ENCODE results near the gene OR2T12. TPM values are rescaled to one million over a fixed set of nuclear protein-coding genes. Genes with fewer than 3 reads are reported as not detected.
"Not testable (repeated sequence)": the region's sequence is repeated elsewhere in the genome, so short reads cannot be mapped to it uniquely, and the experiment has no call there.

Gene OR2T12, protein sequence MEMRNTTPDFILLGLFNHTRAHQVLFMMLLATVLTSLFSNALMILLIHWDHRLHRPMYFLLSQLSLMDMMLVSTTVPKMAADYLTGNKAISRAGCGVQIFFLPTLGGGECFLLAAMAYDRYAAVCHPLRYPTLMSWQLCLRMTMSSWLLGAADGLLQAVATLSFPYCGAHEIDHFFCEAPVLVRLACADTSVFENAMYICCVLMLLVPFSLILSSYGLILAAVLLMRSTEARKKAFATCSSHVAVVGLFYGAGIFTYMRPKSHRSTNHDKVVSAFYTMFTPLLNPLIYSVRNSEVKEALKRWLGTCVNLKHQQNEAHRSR
- not detected in 2 replicates for total RNA-seq

DNA sequence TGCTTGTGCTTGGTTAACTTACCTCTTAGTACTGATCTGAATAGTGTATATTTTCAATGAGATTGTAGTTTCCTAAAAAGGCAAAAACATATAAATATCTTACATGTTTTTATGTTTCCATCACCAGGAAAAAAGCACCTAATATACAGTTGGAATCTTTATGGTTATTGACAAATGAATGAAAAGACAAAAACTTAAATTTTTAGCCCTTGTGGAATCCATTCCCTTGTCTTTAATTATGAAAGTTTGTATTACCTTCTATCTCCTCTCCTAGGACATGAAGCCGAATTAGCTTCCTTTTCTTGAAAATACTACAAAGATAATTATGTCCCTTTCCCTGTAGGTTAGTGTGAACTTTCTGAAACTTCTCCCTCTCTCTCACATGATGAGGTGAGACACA is at the start of gene OR2T12:
OR2T12 (minus strand) TSS at position 101 of the 400 bp plus-strand sequence. CDS start 7,846 bp downstream, outside the sequence.
- FAIRE-seq (no peak), DNase-seq (ENCODE audit: low read depth) (no peak)
- no peaks in the 10 kb centered on the region for H3K27me3 ChIP-seq (ENCODE audit: control insufficient read depth, insufficient read depth, low read length)
- TF ChIP-seq, protein P1, sequence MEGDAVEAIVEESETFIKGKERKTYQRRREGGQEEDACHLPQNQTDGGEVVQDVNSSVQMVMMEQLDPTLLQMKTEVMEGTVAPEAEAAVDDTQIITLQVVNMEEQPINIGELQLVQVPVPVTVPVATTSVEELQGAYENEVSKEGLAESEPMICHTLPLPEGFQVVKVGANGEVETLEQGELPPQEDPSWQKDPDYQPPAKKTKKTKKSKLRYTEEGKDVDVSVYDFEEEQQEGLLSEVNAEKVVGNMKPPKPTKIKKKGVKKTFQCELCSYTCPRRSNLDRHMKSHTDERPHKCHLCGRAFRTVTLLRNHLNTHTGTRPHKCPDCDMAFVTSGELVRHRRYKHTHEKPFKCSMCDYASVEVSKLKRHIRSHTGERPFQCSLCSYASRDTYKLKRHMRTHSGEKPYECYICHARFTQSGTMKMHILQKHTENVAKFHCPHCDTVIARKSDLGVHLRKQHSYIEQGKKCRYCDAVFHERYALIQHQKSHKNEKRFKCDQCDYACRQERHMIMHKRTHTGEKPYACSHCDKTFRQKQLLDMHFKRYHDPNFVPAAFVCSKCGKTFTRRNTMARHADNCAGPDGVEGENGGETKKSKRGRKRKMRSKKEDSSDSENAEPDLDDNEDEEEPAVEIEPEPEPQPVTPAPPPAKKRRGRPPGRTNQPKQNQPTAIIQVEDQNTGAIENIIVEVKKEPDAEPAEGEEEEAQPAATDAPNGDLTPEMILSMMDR (IDR thresholded peaks at IDR 0.05; ENCODE audit: insufficient read depth, low read length, severe bottlenecking), result no peak
- no peak within 1 kb of the TSS for H3K4me3 ChIP-seq (ENCODE audit: low read depth, low read length)
- no peaks in the 10 kb centered on the region for H3K36me3 ChIP-seq (ENCODE audit: control insufficient read depth, insufficient read depth, low read length)

DNA sequence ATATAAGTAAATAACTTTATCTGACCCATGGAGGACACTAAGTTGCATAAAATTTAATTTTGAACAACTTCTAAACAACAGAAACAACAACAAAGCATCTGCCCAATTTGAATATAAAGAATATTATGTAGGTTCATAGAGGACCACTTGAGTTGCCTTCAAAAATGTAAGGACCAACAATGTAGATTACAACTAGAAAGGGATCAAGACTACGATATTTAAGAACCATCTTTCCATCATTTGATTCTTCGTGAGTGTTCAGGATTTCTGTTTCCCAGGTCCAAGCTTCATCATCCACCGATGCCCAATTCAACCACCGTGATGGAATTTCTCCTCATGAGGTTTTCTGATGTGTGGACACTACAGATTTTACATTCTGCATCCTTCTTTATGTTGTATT is 45.3 kb upstream of the OR2T12 start, which contains the start of gene OR14C36:
OR14C36 (plus strand) TSS at position 301 of the 400 bp plus-strand sequence; CDS start at position 301, 0 bp downstream.
- DNase-seq (ENCODE audit: low read depth) (no peak), FAIRE-seq (no peak)
- TF ChIP-seq, protein P1 (IDR thresholded peaks at IDR 0.05; ENCODE audit: insufficient read depth, low read length, severe bottlenecking), result no peak

DNA sequence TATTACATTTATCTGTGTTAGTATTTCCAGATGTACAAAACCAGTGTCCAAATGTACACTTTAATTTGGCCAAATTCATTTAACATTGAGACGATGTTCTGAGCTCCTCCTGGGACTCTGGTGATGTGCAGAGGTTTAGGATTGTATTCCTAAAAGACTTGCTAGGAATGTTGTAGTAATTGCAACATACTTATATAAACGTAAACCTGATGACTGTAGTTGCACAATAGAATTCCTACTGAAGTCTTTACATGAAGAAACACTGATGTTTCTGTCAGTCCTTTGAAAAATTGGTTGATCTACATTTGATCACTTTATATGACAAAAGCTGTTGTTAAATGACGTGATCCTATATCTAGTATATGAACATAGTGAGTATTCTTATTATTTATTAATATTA is 40.2 kb upstream of the OR2T12 start:
- FAIRE-seq (no peak), DNase-seq (ENCODE audit: low read depth) (no peak)
- Histone ChIP-seq H3K36me3 (ENCODE audit: control insufficient read depth, insufficient read depth, low read length) (no peaks in the 10 kb centered on the region), H3K4me3 (ENCODE audit: low read depth, low read length) (no peak overlapping the region), H3K27me3 (ENCODE audit: control insufficient read depth, insufficient read depth, low read length) (no peaks in the 10 kb centered on the region)
- TF ChIP-seq, protein P1 (IDR thresholded peaks at IDR 0.05; ENCODE audit: insufficient read depth, low read length, severe bottlenecking), result no peak

More for the DNA sequence above, 45.3 kb upstream of the OR2T12 start, which contains the start of gene OR14C36:
- no peaks in the 10 kb centered on the region for H3K27me3 ChIP-seq (ENCODE audit: control insufficient read depth, insufficient read depth, low read length)
- H3K36me3 ChIP-seq (ENCODE audit: control insufficient read depth, insufficient read depth, low read length), result no peaks in the 10 kb centered on the region
- no peak within 1 kb of the TSS for H3K4me3 ChIP-seq (ENCODE audit: low read depth, low read length)

DNA sequence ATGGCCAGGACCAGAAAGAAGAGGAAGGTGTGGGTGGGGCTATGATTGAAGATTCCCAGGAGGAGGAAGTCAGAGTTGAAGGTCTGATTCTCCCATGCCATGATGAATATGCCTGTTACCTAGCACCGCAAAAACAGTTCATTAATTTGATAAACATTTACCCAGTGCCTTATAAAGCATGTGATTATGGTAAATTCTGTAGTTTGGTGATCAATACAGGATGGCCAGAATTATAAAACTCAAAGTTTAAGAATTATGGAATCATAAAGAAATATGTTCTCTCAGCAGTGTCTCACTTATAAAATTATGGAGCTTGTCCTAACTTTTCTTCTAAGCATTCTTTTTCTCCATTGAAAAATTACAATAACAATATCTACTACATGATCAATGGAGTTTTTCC is 21.2 kb upstream of the OR2T12 start, which contains the start of gene OR2M7:
OR2M7 (minus strand) TSS at position 101 of the 400 bp plus-strand sequence; CDS start at position 101, 0 bp downstream.
- FAIRE-seq, result no peak
- no peak for DNase-seq (ENCODE audit: low read depth)
- no peaks in the 10 kb centered on the region for H3K27me3 ChIP-seq (ENCODE audit: control insufficient read depth, insufficient read depth, low read length)
- TF ChIP-seq, protein P1 (IDR thresholded peaks at IDR 0.05; ENCODE audit: insufficient read depth, low read length, severe bottlenecking), result no peak
- H3K36me3 ChIP-seq (ENCODE audit: control insufficient read depth, insufficient read depth, low read length), result no peaks in the 10 kb centered on the region
- no peak within 1 kb of the TSS for H3K4me3 ChIP-seq (ENCODE audit: low read depth, low read length)

DNA sequence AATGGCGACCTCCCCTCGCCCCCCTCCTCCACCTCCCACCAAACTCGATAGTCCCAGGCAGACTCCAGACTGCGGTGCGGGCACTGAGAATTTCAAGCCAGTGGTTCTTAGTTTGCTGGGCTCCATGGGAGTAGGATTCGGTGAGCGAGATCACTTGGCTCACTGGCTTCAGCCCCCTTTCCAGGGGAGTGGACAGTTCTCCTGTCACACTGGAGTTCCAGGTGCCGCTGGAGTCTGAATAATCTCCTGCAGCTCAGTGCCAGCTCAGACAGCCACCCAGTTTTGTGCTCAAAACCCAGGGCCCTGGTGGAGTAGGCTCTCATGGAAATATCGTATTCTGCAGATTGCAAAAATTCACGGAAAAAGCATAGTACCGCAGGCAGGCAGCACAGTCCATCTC is 13.6 kb upstream of the OR2T12 start:
- TF ChIP-seq, protein P1 (IDR thresholded peaks at IDR 0.05; ENCODE audit: insufficient read depth, low read length, severe bottlenecking), result no peak
- H3K36me3 ChIP-seq (ENCODE audit: control insufficient read depth, insufficient read depth, low read length), result no peaks in the 10 kb centered on the region
- no peak for FAIRE-seq
- no peak for DNase-seq (ENCODE audit: low read depth)
- no peak overlapping the region for H3K4me3 ChIP-seq (ENCODE audit: low read depth, low read length)
- H3K27me3 ChIP-seq (ENCODE audit: control insufficient read depth, insufficient read depth, low read length), result no peaks in the 10 kb centered on the region

DNA sequence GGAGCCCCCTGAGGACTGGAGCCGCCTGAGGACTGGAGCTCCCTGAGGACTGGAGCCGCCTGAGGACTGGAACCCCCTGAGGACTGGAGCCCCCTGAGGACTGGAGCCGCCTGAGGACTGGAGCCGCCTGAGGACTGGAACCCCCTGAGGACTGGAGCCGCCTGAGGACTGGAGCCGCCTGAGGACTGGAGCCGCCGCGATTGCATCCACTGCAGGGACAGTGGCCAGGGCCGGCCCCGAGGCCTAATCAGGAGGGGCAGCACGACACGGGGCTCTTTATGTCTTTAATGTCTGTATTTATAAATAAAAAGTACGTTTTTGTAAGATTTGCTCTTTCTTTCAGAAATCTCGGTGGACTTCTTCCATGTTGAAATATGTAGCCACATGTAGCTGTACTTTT is 3.5 kb upstream of the OR2T12 start:
- not testable (repeated sequence) for H3K4me3 ChIP-seq (ENCODE audit: low read depth, low read length); DNase-seq (ENCODE audit: low read depth); H3K27me3 ChIP-seq (ENCODE audit: control insufficient read depth, insufficient read depth, low read length); H3K36me3 ChIP-seq (ENCODE audit: control insufficient read depth, insufficient read depth, low read length); FAIRE-seq

Measured in bronchial epithelial cell (primary cell).